Body of pancreas (tissue), 4 donors: ENCODE measurements around the gene AGRN.

Experiments used
- CTCF ChIP-seq, 7 experiments: fragments of 450-650 bp in 4 of 7; fragments of 200-600 bp in 3 of 7; sonication (generic) in 3 of 7; IDR thresholded peaks; one replicate each; pipeline ENCODE4 v1.5.1; 2016 to 2019; ENCODE audit warnings: antibody characterized with exemption in 7 of 7
- POLR2A ChIP-seq, 3 donors: fragments of 450-650 bp; IDR thresholded peaks; one replicate each; pipeline ENCODE4 v1.6.1; 2016; ENCODE audit warnings: antibody characterized with exemption in 3 of 3, mild to moderate bottlenecking in 2 of 3

GRCh38 chr1:975365-975764 is 44.6 kb upstream of the AGRN start:
- TF ChIP-seq CTCF (IDR thresholded peaks at IDR 0.05) (no peak), POLR2A (IDR thresholded peaks at IDR 0.05) (no peak)
